SK-N-SH treated with all-trans-retinoic acid at 6 μM for 48 hours (cell line): Measurements from ENCODE around the gene DOHH.

Experiments used
- CREB5 ChIP-seq: fragments of 250-450 bp; sonication (Bioruptor Pico); IDR thresholded peaks from 2 replicates; pipeline ENCODE4 v1.5.1; 2020; ENCODE audit warnings: low read depth, mild to moderate bottlenecking, moderate library complexity
- PATZ1 ChIP-seq: fragments of 250-450 bp; sonication (Bioruptor Pico); IDR thresholded peaks from 2 replicates; pipeline ENCODE4 v1.8.0; 2020; ENCODE audit warnings: mild to moderate bottlenecking, moderate library complexity, borderline replicate concordance
- POU6F1 ChIP-seq: fragments of 250-450 bp; sonication (Bioruptor Pico); IDR thresholded peaks from 2 replicates; pipeline ENCODE4 v1.8.0; 2021; ENCODE audit warnings: low read depth, mild to moderate bottlenecking, moderate library complexity, borderline replicate concordance
- RARB ChIP-seq: fragments of 250-450 bp; sonication (Bioruptor Pico); IDR thresholded peaks from 2 replicates; pipeline ENCODE4 v1.8.0; 2021; ENCODE audit warnings: mild to moderate bottlenecking, moderate library complexity

GRCh38 chr19:3454656-3455392 is 45.6 kb downstream of the DOHH start:
- TF ChIP-seq CREB5 (CRISPR knock-in tag) = no peak
- TF ChIP-seq PATZ1 = no peak
- no peak for TF ChIP-seq RARB
- no peak for TF ChIP-seq POU6F1 (CRISPR knock-in tag)
